HepG2 (cell line): Measurements from ENCODE around the gene KMT2B. TPM values are rescaled to one million over a fixed set of nuclear protein-coding genes. Genes with fewer than 3 reads are reported as not detected.

Experiments
- ATF1 ChIP-seq: IDR thresholded peaks from 2 replicates; pipeline ENCODE4 v1.6.1; 2016; ENCODE audit warnings: mild to moderate bottlenecking, control low read depth
- CTCF ChIP-seq: sonication (generic); formaldehyde crosslinking; IDR thresholded peaks from 2 replicates; pipeline ENCODE4 v1.5.0; 2020; ENCODE audit warnings: mild to moderate bottlenecking, missing genetic modification reagents, moderate library complexity
- HNRNPUL1 ChIP-seq: fragments of 200-400 bp; formaldehyde crosslinking; IDR thresholded peaks from 2 replicates; pipeline ENCODE4 v1.6.1; 2017; ENCODE audit warnings: low read depth, mild to moderate bottlenecking, low read length, moderate library complexity
- PATZ1 ChIP-seq: sonication (generic); formaldehyde crosslinking; IDR thresholded peaks from 2 replicates; pipeline ENCODE4 v1.4.0; 2020; ENCODE audit warnings: missing genetic modification reagents
- RCOR2 ChIP-seq: IDR thresholded peaks from 2 replicates; pipeline ENCODE4 v1.6.1; 2016; ENCODE audit warnings: missing biosample characterization, missing genetic modification reagents
- TFDP1 ChIP-seq: IDR thresholded peaks from 2 replicates; pipeline ENCODE4 v1.6.1; 2016; ENCODE audit warnings: missing compliant biosample characterization, missing genetic modification reagents, borderline replicate concordance
- XRCC5 ChIP-seq: fragments of 200-400 bp; formaldehyde crosslinking; optimal IDR thresholded peaks from 2 replicates; pipeline ENCODE3; 2017; ENCODE audit warnings: mild to moderate bottlenecking, low read length
- ZBTB14 ChIP-seq: sonication (generic); formaldehyde crosslinking; IDR thresholded peaks from 2 replicates; pipeline ENCODE4 v1.4.0; 2020; ENCODE audit warnings: missing genetic modification reagents
- ZFY ChIP-seq: sonication (generic); formaldehyde crosslinking; IDR thresholded peaks from 2 replicates; pipeline ENCODE4 v1.4.0; 2020; ENCODE audit warnings: missing genetic modification reagents
- ZMYM2 ChIP-seq: sonication (generic); formaldehyde crosslinking; IDR thresholded peaks from 2 replicates; pipeline ENCODE4 v1.8.0; 2022; ENCODE audit warnings: mild to moderate bottlenecking, missing genetic modification reagents
- ZNF275 ChIP-seq: sonication (generic); formaldehyde crosslinking; IDR thresholded peaks from 2 replicates; pipeline ENCODE4 v1.8.0; 2022; ENCODE audit warnings: missing genetic modification reagents, mild to moderate bottlenecking, inconsistent platforms, borderline replicate concordance
- ZNF550 ChIP-seq: sonication (generic); formaldehyde crosslinking; IDR thresholded peaks from 2 replicates; pipeline ENCODE4 v1.4.0; 2020; ENCODE audit warnings: mild to moderate bottlenecking, missing genetic modification reagents, borderline replicate concordance
- ZNF766 ChIP-seq: sonication (generic); formaldehyde crosslinking; IDR thresholded peaks from 2 replicates; pipeline ENCODE4 v1.5.0; 2020; ENCODE audit warnings: missing genetic modification reagents, borderline replicate concordance
- ZZZ3 ChIP-seq: sonication (generic); formaldehyde crosslinking; IDR thresholded peaks from 2 replicates; pipeline ENCODE4 v1.4.0; 2020; ENCODE audit warnings: missing genetic modification reagents, mild to moderate bottlenecking, borderline replicate concordance
- polyA plus RNA-seq, 8 experiments: library from polyadenylated mRNA; depleted of rRNA in 3 of 8; stranded (reverse) in 7 of 8; unstranded in 1 of 8; fragments of >200 nt; fragmentation: Illumina TruSeq in 4 of 8; extraction: Trizol in 4 of 8; gene quantifications; 2 replicates each; pipeline versions ENCODE4 v1.2.1 to v1.2.3, GENCODE V29; 2011 to 2016; ENCODE audit warnings: low read depth in 4 of 8, missing spikeins in 1 of 8, mixed read lengths in 1 of 8; ENCODE audit not compliant: insufficient read depth in 1 of 8
- total RNA-seq, 5 experiments: library from RNA; depleted of rRNA; stranded (reverse); fragments of >200 nt; fragmentation: Illumina TruSeq; extraction: Trizol; gene quantifications; 2 replicates each; pipeline ENCODE4 v1.2.3, GENCODE V29; 2016; ENCODE audit warnings: low read depth in 1 of 5
- TF ChIP-seq, protein P1 (sequence below): sonication (generic); formaldehyde crosslinking; IDR thresholded peaks from 2 replicates; pipeline ENCODE4 v1.4.0; 2020; ENCODE audit warnings: mild to moderate bottlenecking, missing genetic modification reagents

KMT2B gene
- total and polyA plus RNA-seq, 2 of the 13 experiments (the other 11 are each of a cell fraction or from before 2014, with no cell fraction given), result 6.2 to 16.9 TPM

GRCh38 chr19:35716801-35717664 lies 770 bp upstream of the KMT2B start (continued):
- peak; percentile 60 for TF ChIP-seq PATZ1 (CRISPR knock-in tag)
- no peak for TF ChIP-seq ZNF550
- no peak for TF ChIP-seq ZMYM2 (CRISPR knock-in tag)
- TF ChIP-seq ZNF766, result peak; percentile 62; the same call in 1 of the 2 replicates
- peak; percentile 14 for TF ChIP-seq XRCC5
- TF ChIP-seq ZZZ3, result no peak
- TF ChIP-seq ZBTB14, result peak; percentile 52
- no peak for TF ChIP-seq HNRNPUL1
- TF ChIP-seq TFDP1 (CRISPR knock-in tag), result no peak; the same call in 1 of the 2 replicates
- TF ChIP-seq ATF1 (CRISPR knock-in tag), result peak; percentile 79
- peak; percentile 76; the same call in 1 of the 2 replicates for TF ChIP-seq ZNF275 (CRISPR knock-in tag)
- peak; percentile 88 for TF ChIP-seq ZFY (CRISPR knock-in tag)
- TF ChIP-seq RCOR2 (CRISPR knock-in tag), result no peak
- TF ChIP-seq, protein P1, sequence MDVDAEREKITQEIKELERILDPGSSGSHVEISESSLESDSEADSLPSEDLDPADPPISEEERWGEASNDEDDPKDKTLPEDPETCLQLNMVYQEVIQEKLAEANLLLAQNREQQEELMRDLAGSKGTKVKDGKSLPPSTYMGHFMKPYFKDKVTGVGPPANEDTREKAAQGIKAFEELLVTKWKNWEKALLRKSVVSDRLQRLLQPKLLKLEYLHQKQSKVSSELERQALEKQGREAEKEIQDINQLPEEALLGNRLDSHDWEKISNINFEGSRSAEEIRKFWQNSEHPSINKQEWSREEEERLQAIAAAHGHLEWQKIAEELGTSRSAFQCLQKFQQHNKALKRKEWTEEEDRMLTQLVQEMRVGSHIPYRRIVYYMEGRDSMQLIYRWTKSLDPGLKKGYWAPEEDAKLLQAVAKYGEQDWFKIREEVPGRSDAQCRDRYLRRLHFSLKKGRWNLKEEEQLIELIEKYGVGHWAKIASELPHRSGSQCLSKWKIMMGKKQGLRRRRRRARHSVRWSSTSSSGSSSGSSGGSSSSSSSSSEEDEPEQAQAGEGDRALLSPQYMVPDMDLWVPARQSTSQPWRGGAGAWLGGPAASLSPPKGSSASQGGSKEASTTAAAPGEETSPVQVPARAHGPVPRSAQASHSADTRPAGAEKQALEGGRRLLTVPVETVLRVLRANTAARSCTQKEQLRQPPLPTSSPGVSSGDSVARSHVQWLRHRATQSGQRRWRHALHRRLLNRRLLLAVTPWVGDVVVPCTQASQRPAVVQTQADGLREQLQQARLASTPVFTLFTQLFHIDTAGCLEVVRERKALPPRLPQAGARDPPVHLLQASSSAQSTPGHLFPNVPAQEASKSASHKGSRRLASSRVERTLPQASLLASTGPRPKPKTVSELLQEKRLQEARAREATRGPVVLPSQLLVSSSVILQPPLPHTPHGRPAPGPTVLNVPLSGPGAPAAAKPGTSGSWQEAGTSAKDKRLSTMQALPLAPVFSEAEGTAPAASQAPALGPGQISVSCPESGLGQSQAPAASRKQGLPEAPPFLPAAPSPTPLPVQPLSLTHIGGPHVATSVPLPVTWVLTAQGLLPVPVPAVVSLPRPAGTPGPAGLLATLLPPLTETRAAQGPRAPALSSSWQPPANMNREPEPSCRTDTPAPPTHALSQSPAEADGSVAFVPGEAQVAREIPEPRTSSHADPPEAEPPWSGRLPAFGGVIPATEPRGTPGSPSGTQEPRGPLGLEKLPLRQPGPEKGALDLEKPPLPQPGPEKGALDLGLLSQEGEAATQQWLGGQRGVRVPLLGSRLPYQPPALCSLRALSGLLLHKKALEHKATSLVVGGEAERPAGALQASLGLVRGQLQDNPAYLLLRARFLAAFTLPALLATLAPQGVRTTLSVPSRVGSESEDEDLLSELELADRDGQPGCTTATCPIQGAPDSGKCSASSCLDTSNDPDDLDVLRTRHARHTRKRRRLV (CRISPR knock-in tag), result peak; percentile 74; the same call in 1 of the 2 replicates
- peak; percentile 89 for TF ChIP-seq CTCF (CRISPR knock-in tag)
